HG03103 (cell line): ENCODE results near the gene HNMT.
"Not testable (repeated sequence)": the region's sequence is repeated elsewhere in the genome, so short reads cannot be mapped to it uniquely, and the experiment has no call there.

ENCODE experiments used
- ATAC-seq: cut with Tn5 transposase; IDR thresholded peaks from one replicate; pipeline ENCODE4 v1.9.1; 2021; ENCODE audit warnings: low read depth; ENCODE audit not compliant: unreplicated experiment

Gene HNMT

GRCh38 chr2:137964066-137964858, at the start of gene HNMT:
Gene HNMT (plus strand): TSS chr2:137964473. CDS start chr2:137964492, 19 bp downstream.
- no peak for ATAC-seq

GRCh38 chr2:137921105-137921880, 43.0 kb upstream of the HNMT start:
- no peak for ATAC-seq

- ATAC-seq, result not testable (repeated sequence)
These were observed 42.1 kb upstream of the HNMT start for GRCh38 chr2:137922171-137922570.

- ATAC-seq, result no peak
These were observed 40.3 kb upstream of the HNMT start for GRCh38 chr2:137924019-137924418.

DNA sequence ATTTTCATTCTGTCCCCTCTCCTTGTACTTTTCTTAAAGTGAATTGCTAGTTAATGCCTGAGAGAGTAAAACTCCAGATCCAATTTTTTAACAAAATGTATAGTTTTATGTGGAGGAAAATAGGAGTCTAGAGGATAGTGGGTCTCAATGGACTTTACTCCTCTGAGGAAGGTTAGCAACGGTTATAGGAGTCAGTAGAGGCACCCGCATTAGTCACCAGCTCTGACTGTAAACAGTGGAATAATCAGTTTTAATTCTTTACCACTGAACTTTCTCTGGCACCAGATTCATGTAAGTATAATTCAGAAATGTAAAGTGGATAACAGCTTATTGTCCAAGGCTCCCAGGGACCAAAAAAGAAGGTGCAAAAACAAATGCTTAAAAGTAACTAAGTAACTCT, 38.7 kb upstream of the HNMT start:
- no peak for ATAC-seq

DNA sequence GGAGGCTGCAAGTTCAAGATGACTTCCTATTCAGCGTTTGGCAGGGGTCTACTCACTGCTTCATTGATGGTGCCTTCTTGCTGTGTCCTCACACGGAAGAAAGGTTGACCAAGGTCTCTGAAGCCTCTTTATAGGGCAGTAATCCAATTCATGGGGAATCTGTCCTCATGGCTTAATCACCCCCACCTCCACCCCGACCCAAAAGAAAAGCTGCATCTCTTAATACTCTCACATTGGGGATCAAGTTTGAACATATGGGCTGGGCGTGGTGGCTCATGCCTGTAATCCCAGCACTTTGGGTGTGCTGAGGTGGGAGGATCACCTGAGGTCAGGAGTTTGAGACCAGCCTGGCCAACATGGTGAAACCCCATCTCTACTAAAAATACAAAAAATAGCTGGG, 36.4 kb upstream of the HNMT start:
- ATAC-seq, result no peak

DNA sequence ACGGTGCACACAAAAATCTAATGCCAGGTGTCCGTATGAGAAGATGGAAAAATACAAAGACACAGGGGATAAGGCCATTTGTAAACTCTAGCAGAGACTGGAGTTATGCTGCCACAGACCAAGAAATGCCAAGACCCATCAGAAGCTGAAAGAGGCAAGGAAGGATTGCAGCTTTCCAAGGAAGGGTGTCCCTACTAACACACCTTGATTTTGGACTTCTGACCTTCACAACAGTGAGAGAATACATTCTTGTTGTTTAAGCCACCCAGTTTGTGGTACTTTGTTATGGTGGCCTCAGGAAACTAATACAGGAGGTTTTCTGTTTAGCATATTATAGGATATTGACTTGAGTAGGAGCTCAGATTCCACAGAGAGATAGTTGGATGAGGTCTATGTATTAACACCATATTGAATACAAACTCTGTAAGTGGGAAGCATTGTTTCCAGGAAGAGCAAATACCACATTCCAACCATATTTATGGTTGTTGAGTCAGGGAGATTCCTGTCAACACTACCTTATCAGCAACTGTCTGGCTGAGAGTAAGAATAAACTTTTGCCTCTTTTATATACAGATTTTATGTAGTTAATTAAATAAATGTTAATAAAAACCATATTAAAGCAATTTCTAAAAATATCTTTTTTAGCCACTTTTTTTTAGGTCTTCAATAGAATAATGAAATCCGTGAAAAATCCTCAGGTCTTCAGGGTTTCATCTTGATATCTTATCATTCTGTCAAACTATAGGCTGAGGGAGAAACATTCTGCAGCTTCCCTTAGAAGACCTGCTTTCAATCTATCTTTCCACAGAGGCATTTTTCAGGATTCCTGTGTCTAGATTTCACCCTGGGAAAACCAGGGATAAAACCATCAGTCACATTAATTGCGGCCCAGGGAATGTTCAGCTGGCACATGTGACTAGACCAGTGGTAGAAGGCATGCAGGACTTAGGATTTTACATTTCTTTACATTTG, 35.4 kb upstream of the HNMT start:
- no peak for ATAC-seq

GRCh38 chr2:137929519-137929916, 34.8 kb upstream of the HNMT start:
- ATAC-seq, result no peak

- no peak for ATAC-seq
These were observed 34.1 kb upstream of the HNMT start for GRCh38 chr2:137930146-137930545.

- no peak for ATAC-seq
These were observed 28.7 kb upstream of the HNMT start for GRCh38 chr2:137935591-137935990.

DNA sequence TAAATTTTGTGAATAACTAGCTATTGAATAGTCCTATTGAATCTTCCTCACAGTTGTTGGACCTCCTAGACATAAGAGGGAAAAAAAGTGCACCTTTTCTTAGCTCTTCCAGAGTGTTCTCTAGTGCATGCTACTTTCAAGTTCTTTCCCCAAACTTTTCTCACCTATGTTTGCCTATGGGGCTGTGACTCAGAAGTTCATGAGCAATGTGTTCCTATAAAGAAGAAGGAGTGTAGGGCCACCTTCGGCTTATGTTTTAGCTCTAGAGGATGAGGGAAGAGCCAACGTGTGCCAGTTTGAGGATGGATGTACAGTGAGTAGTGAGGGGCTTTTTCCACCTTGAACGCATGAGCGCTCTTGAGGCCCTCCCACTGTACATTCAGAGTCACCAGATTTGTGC, 27.0 kb upstream of the HNMT start:
- no peak for ATAC-seq

- no peak for ATAC-seq
These were observed 26.5 kb upstream of the HNMT start for GRCh38 chr2:137937778-137938177.

GRCh38 chr2:137938204-137938603, 26.1 kb upstream of the HNMT start:
- ATAC-seq, result no peak

DNA sequence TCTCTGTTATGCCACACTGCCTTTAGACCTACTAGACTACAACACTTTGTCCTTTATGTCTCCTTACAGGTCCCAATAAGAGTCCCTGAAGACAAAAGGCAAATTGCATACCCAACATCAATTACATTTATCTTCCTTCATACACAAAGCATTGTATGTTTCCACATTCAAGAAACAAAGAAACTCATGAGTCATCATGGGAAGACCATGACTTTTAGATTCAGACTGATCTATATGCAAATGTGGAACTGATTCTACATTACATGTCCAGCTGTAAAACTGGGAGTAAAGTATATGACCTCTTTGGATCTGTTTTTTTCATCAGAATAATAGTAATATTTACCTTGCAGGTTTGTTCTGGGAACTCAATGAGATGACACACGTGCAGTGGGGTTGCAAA, 25.2 kb upstream of the HNMT start:
- ATAC-seq, result no peak

GRCh38 chr2:137940154-137940553, 24.1 kb upstream of the HNMT start:
- no peak for ATAC-seq

DNA sequence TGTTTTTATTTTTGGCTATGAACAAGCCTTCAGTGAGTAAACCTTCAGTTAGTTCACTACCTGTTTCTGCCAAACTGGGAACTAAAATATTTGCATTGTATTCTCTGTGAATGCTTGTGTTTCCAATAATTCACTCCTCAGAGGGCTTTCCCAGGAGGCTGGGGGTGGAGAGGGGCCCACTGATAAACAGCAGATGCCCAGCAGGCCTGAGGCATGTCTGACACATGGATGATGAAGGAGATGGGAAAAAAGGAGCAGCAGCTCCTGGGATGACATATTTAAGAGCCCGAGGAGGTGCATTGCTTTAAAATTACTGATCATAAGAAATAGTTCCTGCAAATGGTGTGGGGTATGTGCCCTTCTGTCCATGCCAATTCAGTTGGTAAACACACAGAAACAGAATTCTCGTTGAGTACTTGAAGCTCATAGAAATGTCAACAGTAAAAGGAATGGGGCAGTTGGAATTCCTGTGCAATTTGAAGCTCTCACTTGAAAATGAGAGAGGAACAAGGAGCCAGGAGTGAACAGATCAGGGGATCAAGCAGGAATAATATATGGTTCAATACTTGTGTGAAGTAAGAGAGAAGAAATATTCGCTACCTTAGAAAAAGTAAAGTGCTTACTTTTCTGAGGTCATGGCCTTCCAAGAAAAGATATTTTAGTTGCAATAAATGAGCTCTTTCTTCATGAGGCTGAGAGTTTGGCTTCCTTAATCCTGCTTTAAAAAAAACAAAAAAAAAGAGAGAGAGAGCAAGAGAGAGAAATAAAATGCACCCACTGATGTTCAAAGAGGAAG, 22.0 kb upstream of the HNMT start:
- no peak for ATAC-seq

GRCh38 chr2:137942833-137943677, 21.2 kb upstream of the HNMT start:
- no peak for ATAC-seq

DNA sequence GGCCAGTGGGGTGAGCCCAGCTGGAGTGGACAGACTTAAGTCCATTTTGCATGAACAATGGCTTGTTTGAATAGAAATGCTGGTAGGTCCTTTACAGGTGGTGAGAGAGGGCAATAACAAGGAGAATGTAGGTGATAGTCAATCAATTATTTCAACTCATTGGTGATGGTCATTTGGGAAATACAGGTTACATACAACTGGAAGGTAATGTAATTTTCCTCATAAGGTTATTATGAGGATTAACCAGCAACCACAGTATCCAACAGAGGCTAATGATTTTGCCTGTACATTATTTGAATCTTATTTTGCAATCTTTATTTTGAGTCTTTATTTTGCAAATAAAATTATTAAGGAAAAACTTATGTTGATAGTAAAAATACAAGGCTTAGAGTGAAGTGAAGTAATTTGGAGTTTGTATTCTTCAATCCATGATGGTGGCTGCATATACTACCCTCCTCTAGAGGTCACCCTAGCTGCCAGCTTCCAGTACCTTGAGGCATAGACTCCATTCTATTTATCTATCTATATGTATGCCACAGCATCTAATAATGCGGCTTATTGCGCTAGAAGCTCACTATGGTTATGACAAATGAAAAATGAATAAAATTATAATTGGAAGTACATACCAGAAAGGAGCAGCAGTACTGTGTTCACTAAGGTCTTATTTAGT, 20.5 kb upstream of the HNMT start:
- ATAC-seq, result no peak

DNA sequence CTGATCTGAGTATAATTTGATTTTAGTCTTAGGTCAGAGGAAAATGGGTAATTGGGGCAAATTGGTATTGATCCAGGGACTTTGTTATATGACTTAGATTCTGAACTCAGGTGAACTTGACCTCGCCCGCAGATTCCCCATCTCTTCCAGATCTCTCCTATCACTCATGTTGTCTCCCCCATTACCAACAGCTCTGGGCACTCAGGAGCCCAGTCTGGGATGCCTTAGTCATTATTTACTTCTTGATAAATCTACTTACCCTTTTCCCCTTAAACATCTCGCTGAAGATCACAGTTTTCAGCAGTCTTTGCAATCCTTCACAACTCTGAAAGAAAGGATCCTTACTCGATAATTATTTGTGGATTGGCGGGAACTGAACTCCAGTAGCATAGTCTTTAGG, 19.6 kb upstream of the HNMT start:
- no peak for ATAC-seq
